Activated CD8-positive, alpha-beta memory T cell treated with anti-CD3 and anti-CD28 coated beads, Interleukin-2, amount 50 U/mL, for 4 hours (primary cell): ENCODE data around the gene CMA1.

Experiments used
- DNase-seq: peaks from one replicate; pipeline ENCODE4 v3.0.0-alpha.2; 2020

CMA1 gene

GRCh38 chr14:24465368-24465767 is 42.7 kb downstream of the CMA1 start:
- DNase-seq, result no peak

DNA sequence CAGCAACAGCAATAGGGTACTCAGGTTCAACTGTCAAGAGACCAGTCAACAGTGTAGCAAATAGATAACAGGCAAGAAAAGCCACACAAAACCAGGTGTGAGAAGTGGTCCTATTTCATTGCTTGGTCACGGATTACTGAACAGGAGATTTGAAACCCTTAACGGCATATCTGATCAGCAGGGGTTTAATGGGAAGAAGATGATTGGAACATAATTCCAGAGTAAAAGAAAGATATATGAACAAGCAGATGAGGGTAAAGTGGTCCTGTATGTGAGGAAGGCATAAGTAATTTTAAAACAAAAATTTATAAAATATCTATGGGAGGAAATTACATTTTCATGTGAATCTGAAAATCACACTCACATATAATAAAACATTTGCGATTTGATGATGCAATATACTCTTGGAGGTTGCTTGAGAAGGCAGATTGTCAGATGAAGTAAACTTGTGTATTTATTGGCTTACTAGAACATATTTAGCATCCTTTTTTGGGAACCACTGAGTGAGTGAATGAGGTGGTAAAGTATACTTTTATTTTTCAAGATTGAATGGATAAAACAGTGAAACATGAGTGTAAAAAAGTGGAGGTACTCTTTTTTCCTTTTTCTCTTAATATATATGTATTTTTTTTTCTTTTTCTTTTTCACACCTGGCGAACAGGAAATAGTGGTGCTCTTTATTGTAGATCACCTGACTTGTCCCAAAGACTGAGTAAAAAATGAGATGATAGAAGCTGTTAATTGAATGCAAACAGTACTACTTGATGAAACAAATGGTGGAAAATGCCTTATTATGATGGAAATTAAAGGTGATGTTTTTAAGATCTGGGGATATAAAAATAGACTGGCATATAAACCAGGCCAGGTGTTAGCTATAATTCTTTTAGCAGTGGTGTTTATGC is 43.9 kb downstream of the CMA1 start:
- DNase-seq, result no peak

GRCh38 chr14:24463017-24463883 is 44.8 kb downstream of the CMA1 start:
- no peak for DNase-seq

- no peak for DNase-seq
These were observed 46.7 kb downstream of the CMA1 start for GRCh38 chr14:24461336-24461735.

DNA sequence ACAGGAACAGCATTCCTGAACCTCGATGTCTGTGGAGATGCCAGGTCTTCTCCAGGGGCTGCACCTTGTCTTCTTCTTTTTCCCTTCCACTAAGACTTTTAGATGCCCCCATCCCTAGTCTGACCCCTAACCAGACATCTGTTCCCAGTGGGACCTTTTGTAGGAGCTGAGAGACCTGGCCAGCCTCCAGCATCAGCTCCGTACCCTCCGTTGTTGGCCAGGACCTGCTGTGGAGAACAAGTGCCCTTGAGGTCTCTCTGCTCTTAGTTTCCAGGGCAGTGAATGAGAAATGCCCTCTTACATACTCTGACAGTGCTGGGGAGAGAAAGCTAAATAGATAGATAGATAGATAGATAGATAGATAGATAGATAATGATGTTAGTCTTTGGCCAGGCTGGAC is 48.7 kb downstream of the CMA1 start:
- no peak for DNase-seq

DNA sequence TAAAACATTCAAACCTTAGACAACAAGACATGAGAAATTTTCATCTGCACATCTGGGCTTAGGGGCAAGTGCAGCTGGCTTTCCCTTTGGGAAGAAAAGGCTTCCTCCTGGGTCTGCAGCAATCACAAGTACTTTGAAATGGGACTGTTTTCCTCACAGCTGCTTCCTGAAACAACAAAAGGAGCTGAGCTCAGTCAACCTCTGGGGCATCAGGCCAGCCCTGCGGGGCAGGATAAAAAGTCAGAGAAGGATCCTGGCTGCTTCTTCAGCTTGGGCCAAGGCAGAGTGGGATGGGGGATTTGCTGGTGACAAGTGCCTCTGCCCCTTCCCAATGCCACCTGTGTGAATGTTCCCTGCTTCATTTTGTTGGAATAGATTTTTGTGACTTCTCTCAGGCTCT is 49.3 kb downstream of the CMA1 start:
- DNase-seq, result no peak

- DNase-seq, result no peak
These were observed 51.1 kb downstream of the CMA1 start for GRCh38 chr14:24456980-24457379.
